NOMO-1 (cell line): ENCODE data around the gene SLC26A8.
A peak's percentile ranks its signal among the peaks of the same experiment; 100 is the strongest.
"Not testable (repeated sequence)": the region's sequence is repeated elsewhere in the genome, so short reads cannot be mapped to it uniquely, and the experiment has no call there.

Experiments used
- DNase-seq, 2 experiments: peaks; one replicate each; lab custom pipeline; 2025; ENCODE audit not compliant: unreplicated experiment in 2 of 2; lab: John Stamatoyannopoulos, UW

The SLC26A8 gene

DNA sequence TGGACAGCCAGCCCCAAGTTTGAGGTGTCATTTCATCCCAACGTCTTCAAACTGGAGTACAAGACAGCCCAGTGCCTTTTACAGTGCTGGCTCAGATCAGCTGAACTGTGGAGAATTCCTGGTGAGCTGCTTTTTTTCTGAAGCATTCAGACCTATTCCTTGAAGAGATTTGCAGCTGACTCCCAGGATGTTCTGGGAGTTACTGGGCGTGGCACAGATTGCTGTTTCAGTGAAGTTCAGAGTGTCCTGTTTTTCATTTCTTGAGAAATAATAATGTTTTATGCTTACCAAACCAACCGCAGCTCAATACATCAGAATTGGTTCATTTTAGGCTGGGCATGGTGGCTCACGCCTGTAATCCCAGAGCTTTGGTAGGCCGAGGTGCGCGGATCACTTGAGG lies 70.1 kb downstream of the SLC26A8 start:
- no peak for DNase-seq

DNA sequence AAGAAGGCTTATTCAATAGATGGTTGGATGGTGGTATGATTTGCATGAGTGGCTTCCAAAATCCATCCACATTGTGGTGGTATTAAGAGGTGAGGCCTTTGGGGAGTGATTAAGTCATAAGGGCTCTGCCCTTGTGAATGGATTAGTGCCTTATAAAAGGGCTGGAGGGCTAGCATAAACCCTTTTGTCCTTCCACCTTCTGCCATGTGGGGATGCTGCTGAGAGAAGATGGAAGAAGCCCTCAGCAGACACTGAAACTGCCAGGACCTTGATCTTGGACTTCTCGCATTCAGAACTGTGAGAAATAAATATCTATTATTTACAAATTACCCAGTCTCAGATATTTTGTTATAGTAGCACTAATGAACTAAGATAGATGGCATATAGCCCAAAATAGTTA lies 75.7 kb downstream of the SLC26A8 start:
- peak in 1 of 2 experiments; percentile 5 for DNase-seq

GRCh38 chr6:35945650-35946025 lies 78.8 kb downstream of the SLC26A8 start:
- no peak for DNase-seq

DNA sequence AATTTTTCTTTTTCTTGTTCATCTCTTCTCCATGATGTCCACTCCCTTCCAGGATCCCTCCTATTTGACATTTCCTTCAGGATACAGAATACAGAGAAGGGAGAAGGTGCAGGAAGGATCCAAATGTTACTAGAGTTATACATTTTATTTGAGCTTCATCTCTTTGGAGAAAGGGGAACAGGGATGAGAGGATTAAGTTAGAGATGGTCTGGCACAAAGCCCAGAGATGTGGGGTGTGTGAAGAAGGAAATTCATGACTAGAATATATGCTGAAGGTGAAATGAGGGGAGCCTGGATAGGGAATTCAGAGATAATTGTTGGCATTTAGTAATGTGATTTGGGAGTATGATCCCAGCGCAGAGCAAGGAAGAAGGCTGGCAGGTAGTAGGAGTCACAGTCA lies 81.1 kb downstream of the SLC26A8 start:
- no peak for DNase-seq

- no peak for DNase-seq
These were observed 82.1 kb downstream of the SLC26A8 start for GRCh38 chr6:35942355-35942754.

DNA sequence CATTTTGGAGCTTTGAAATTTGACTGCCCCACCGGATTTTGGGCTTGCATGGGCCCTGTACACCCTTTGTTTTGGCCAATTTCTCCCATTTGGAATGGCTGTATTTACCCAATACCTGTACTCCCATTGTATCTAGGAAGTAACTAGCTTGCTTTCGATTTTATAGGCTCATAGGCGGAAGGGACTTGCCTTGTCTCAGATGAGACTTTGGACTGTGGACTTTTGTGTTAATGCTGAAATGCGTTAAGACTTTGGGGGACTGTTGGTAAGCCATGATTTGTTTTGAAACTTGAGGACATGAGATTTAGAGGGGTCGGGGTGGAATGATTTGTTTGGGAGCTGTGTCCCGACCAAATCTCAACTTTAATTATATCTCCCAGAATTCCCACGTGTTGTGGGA lies 83.3 kb downstream of the SLC26A8 start:
- DNase-seq, result not testable (repeated sequence)

DNA sequence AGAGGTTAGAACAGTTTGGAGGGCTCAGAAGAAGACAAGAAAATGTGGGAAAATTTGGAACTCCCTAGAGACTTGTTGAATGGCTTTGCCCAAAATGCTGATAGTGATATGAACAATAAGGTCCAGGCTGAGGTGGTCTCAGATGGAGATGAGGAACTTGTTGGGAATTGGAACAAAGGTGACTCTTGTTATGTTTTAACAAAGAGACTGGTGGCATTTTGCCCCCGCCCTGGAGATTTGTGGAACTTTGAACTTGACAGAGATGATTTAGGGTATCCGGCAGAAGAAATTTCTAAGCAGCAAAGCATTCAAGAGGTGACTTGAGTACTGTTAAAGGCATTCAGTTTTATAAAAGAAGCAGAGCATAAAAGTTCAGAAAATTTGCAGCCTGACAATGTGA lies 84.4 kb downstream of the SLC26A8 start:
- not testable (repeated sequence) for DNase-seq

GRCh38 chr6:35939259-35939658 lies 85.2 kb downstream of the SLC26A8 start:
- DNase-seq, result not testable (repeated sequence)

DNA sequence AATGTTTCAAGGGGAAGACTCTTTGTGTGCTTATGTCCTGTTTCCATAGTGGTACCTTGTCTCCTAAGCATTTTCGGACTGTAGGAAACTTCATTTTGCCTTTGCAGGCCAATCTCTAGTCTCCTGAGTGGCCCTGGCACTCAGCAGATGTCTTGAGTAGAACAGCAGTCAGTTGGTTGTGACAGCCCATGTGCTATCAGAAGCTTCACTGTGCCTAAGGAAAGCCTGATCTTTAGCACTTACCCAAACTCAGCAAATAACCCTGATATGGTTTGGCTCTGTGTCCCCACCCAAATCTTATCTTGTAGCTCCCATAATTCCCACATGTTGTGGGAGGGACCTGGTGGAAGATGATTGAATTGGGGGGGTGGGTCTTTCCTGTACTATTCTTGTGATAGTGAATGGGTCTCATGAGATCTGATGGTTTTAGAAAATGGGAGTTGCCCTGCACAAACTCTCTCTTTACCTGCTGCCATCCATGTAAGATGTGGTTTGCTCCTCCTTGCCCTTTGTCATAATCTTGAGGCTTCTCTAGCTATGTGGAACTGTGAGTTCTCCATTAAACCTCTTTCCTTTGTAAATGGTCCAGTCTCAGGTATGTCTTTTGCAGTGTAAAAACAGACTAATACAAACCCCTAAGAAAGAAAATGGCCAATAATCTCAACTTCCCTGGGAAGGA lies 87.6 kb downstream of the SLC26A8 start:
- DNase-seq, result no peak

GRCh38 chr6:35935469-35935868 lies 89.0 kb downstream of the SLC26A8 start:
- DNase-seq, result no peak

DNA sequence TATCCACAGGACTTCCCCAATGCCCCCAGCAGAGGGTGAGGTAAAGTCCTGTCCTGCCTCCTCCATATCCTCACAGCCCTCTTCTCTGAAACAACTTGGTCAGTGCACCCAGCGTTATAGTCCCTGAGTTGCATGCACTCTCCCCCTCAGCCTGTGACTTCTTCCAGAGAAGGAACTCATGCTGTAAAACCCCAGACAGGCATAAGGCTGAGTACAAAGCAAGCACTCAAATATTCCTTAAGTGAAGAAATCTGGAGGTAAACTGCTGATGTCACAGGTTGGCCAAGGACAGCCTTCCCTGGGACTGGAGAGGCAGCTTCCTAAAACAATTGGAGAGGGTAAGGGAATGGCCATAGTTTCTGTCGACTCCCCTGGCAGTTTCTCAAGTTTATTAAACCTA lies 90.6 kb downstream of the SLC26A8 start:
- DNase-seq, result no peak

DNA sequence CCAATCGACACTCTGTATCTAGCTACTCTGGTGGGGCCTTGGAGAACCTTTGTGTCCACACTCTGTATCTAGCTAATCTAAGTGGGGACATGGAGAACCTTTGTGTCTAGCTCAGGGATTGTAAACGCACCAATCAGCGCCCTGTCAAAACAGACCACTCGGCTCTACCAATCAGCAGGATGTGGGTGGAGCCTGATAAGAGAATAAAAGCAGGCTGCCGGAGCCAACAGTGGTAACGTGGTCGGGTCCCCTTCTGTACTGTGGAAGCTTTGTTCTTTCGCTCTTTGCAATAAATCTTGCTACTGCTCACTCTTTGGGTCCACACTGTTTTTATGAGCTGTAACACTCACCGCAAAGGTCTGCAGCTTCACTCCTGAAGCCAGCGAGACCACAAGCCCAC lies 92.6 kb downstream of the SLC26A8 start:
- not testable (repeated sequence) for DNase-seq

DNA sequence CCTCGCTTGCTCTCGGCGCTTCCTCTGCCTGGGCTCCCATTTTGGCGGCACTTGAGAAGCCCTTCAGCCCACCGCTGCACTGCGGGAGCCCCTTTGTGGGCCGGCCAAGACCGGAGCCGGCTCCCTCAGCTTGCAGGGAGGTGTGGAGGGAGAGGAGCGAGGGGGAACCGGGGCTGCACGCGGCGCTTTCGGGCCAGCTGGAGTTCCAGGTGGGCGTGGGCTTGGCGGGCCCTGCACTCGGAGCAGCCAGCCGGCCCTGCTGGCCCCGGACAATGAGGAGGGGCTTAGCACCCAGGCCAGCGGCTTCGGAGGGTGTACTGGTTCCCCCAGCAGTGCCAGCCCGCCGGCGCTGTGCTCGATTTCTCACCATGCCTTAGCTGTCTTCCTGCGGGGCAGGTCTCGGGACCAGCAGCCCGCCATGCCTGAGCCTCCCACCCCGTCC lies 93.3 kb downstream of the SLC26A8 start:
- DNase-seq, result no peak

DNA sequence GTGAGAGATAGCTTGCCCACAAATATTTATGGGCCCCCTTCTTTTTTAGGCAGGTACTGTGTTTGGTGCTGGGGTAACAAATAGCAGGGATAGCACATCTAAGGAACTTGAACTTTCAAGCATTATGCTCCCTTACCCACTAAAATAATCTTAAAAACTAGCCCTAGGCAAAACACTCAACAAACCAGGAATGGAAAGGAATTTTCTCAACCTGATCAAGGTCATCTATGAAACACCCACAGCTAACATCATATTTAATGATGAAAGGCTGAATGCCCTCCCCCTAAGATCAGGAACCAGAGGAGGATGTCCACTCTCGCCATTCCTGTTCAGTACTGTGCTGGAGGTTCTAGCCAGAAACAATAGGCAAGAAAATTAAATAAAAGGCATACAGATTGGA lies 94.8 kb downstream of the SLC26A8 start:
- DNase-seq, result no peak

DNA sequence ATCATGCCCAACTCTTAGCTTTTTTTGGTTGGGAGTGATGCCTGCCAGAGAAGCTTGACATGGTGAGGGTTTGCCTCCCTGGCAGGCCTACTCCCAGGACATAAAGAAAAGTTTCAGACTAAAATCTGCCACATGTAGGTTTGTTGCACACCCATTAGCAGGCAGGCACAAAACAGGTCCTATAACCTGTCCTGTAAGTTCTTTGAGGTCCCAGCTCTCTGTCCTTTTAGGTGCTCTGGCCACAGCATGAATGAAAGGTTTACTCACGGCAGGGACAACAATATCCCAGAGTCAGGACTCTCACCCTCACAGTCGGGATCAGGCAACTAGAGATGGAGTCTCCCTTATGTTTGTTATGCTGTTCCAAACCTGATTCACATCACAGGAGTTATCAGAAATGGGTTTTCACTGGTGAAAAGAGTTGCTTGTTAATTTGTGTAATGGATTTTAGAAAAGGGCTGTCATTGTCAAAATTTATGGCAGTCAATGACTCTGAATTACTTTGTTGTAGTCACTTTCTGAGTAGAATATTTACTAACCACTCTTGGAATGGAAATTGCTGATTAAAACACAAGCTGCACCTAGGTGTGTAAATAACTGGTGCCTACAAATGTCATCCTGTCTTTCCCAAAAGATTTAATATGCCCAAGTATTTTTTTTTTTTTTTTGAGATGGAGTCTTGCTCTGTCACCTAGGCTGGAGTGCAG lies 97.8 kb downstream of the SLC26A8 start:
- no peak for DNase-seq

DNA sequence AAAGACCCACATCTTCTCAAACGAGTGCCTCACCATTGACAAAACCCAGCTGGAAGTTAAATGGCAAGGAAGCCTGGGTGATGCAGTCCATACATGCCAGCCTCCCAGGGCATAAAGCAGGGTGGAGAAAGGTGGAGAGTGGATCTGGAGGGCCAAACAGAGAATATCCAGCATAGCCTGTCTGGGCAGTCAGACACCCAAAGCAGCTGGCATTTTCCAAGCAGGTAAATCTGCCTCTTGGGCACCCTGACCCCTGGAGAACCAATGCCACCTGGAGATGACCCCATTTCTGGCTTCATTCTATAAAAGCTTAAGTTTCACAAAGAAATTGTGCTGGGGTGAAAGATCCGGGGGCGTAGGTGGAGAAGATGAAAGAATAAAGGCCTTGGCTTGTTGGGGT lies 98.5 kb downstream of the SLC26A8 start:
- DNase-seq, result no peak

- DNase-seq, result no peak
These were observed 100.3 kb downstream of the SLC26A8 start for GRCh38 chr6:35924146-35924545.

- DNase-seq, result no peak
These were observed 102.3 kb downstream of the SLC26A8 start for GRCh38 chr6:35922139-35922554.

DNA sequence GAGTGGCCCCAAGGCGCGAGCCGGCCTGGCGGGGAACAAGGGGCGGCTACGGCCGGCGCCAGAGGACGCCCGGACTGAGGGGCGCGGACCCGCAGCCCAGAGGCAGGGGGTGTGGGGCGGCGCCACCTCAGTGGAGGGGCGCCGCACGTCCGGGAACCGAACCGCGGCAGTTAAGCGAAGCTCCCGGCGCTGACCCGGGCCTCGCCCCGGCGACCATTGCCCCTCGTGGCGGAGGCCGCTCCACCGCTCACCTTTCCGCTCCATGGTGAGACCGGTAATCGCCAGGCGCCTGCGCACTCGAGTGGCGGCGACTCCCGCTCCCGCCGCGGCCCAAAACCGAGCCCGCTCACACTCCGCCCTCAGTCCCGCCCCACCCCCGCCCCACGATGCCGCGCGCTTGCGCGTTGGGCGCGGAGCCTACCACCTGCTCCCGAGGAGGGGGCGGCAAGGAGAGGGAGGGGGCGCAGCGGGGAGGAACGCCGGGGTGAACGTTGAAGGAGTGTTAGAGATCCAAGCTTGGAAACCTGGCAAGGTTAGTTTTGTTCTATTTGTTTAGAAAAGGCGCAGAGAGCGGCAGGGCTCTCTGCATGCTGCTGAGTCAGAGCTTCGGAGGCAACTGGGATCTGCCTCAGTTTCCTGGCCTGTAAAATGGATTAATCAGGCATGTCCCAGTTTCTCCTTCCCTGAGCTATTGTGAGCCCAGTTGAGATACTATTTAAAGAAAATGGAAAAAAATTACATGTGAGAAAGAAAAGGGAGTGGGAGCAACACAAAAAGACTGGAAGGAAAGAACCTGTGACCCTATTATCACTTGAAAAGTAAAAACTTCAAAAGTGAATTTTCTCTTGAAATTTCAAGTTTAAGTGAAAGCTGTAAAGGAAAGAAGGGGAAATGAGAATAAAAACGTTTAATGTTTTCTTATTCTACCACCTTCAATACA lies 103.4 kb downstream of the SLC26A8 start, which contains the start of gene SRPK1:
Gene SRPK1 (minus strand): TSS at position 306 of the 940 bp plus-strand sequence. CDS start 42 bp downstream, at position 264.
- peak; percentile 58 to 82 for DNase-seq

- DNase-seq, result peak; percentile 31 to 39
These were observed 104.4 kb downstream of the SLC26A8 start for GRCh38 chr6:35919827-35920751.
